K562 (cell line): ENCODE results near the gene SLC2A9. TPM values are rescaled to one million over a fixed set of nuclear protein-coding genes. Genes with fewer than 3 reads are reported as not detected.

Source experiments
- ATAC-seq: fragments of 200-7000 bp; cut with Tn5 transposase; 3 replicates; pipeline ENCODE4 v1.9.1; 2020; ENCODE audit warnings: moderate library complexity
- BruUV-seq: library from RNA; stranded (reverse); fragments of 400-500 nt; replicated peaks from 2 replicates; lab custom pipeline; 2021; lab: Mats Ljungman, UMichigan
- CTCF ChIA-PET: fragments of 300-600 bp; formaldehyde crosslinking; extraction: SDS; loops from one replicate; lab custom pipeline; 2021; ENCODE audit warnings: low intra/inter-chr PET ratio; lab: Yijun Ruan, JAX
- POLR2A ChIA-PET: fragments of 300-600, 350-650 bp; sonication (Branson Sonifier 250); formaldehyde crosslinking; extraction: SDS; loops from one replicate; lab custom pipeline; 2021; ENCODE audit warnings: antibody characterized with exemption, inconsistent platforms; lab: Yijun Ruan, JAX
- DNase-seq, 4 experiments: peaks; one replicate each; pipeline versions ENCODE4 v3.0.0 to v3.0.0-alpha.2; 2011 to 2018; ENCODE audit warnings: low spot score in 3 of 4, mixed read lengths in 3 of 4; ENCODE audit errors: extremely low read depth in 1 of 4
- FAIRE-seq: peaks from 2 replicates; lab custom pipeline; 2011; peaks lifted over from hg19 to GRCh38; lab: Jason Lieb, UNC
- H2AFZ ChIP-seq: 2 replicates; pipeline ENCODE4 v1.6.0; 2011; ENCODE audit warnings: low read depth, low read length, control low read depth, inconsistent platforms
- H3K27ac ChIP-seq: fragments of 200-600 bp; 3 replicates; pipeline ENCODE4 v1.8.0; 2011; ENCODE audit warnings: low read depth, mild to moderate bottlenecking, control low read depth, inconsistent platforms, low read length, moderate library complexity, mixed read lengths; ENCODE audit errors: extremely low read depth
- H3K27me3 ChIP-seq, 2 experiments: fragments of 300-600 bp in 1 of 2; 2 replicates in 1 of 2; 3 replicates in 1 of 2; pipeline versions ENCODE4 v1.6.0 to v1.8.0; 2011; ENCODE audit warnings: inconsistent platforms in 2 of 2, low read length in 2 of 2, mild to moderate bottlenecking in 1 of 2, mixed read lengths in 1 of 2, moderate library complexity in 1 of 2; ENCODE audit not compliant: control insufficient read depth in 2 of 2, insufficient read depth in 2 of 2
- H3K36me3 ChIP-seq: fragments of 300-600 bp; 3 replicates; pipeline ENCODE4 v1.8.0; 2011; ENCODE audit warnings: mild to moderate bottlenecking, low read length, inconsistent platforms; ENCODE audit not compliant: control insufficient read depth, insufficient read depth
- H3K4me1 ChIP-seq, 2 experiments: fragments of 200-600 bp in 1 of 2; replicated peaks in 1 of 2; 2 replicates in 1 of 2; 3 replicates in 1 of 2; pipeline versions ENCODE4 v1.5.1 to v1.8.0; 2011; ENCODE audit warnings: inconsistent platforms in 2 of 2, low read length in 2 of 2, mild to moderate bottlenecking in 1 of 2, mixed read lengths in 1 of 2, moderate library complexity in 1 of 2; ENCODE audit not compliant: control insufficient read depth in 2 of 2, insufficient read depth in 2 of 2
- H3K4me2 ChIP-seq: 2 replicates; pipeline ENCODE4 v1.6.1; 2011; ENCODE audit warnings: low read length, control low read depth, inconsistent platforms, mixed read lengths; ENCODE audit not compliant: insufficient read depth
- H3K4me3 ChIP-seq: fragments of 200-600 bp; sonication (generic), shearing (Covaris generic); 2 replicates; pipeline ENCODE4 v1.5.1; 2016; ENCODE audit warnings: control low read depth, inconsistent platforms
- H3K79me2 ChIP-seq: fragments of 200-600 bp; 3 replicates; pipeline ENCODE4 v1.8.0; 2011; ENCODE audit warnings: low read length, inconsistent platforms; ENCODE audit not compliant: control insufficient read depth, insufficient read depth
- H3K9ac ChIP-seq, 2 experiments: 2 replicates each; pipeline versions ENCODE4 v1.6.0 to v1.6.1; 2011; ENCODE audit warnings: low read depth in 2 of 2, low read length in 2 of 2, control low read depth in 1 of 2, inconsistent platforms in 1 of 2, mild to moderate bottlenecking in 1 of 2, mixed read lengths in 1 of 2; ENCODE audit not compliant: insufficient read depth in 1 of 2
- H3K9me1 ChIP-seq: one replicate; pipeline ENCODE4 v1.6.0; 2011; ENCODE audit warnings: inconsistent platforms, mild to moderate bottlenecking, low read length, moderate library complexity; ENCODE audit not compliant: control insufficient read depth, insufficient read depth
- H3K9me3 ChIP-seq: replicated peaks from 2 replicates; pipeline ENCODE4 v1.5.1; 2011; ENCODE audit warnings: low read depth, low read length, inconsistent platforms; ENCODE audit not compliant: control insufficient read depth, insufficient read depth
- H4K20me1 ChIP-seq: replicated peaks from 2 replicates; pipeline ENCODE4 v1.6.1; 2011; ENCODE audit warnings: low read length, inconsistent platforms, mixed read lengths; ENCODE audit not compliant: control insufficient read depth, insufficient read depth
- CHD1 ChIP-seq: fragments of 200-600 bp; sonication (generic); IDR thresholded peaks from one replicate; pipeline ENCODE4 v1.6.1; 2012; ENCODE audit warnings: mild to moderate bottlenecking, moderate library complexity, low read length, inconsistent platforms
- CREM ChIP-seq: IDR thresholded peaks from 2 replicates; pipeline ENCODE4 v1.6.1; 2014; ENCODE audit warnings: antibody characterized with exemption, low read depth
- FOXM1 ChIP-seq, 2 experiments: fragments of 450-650 bp in 1 of 2; sonication (generic) in 1 of 2; formaldehyde crosslinking in 1 of 2; IDR thresholded peaks; 2 replicates each; pipeline versions ENCODE4 v1.6.1 to v1.9.0; 2017 to 2022; ENCODE audit warnings: low read depth in 2 of 2, mild to moderate bottlenecking in 2 of 2, missing genetic modification reagents in 1 of 2, moderate library complexity in 1 of 2
- MCM2 ChIP-seq: fragments of 450-650 bp; IDR thresholded peaks from 2 replicates; pipeline ENCODE4 v1.6.1; 2017; ENCODE audit warnings: low read depth, mild to moderate bottlenecking
- ZBTB26 ChIP-seq: fragments of 450-650 bp; formaldehyde crosslinking; IDR thresholded peaks from 2 replicates; pipeline ENCODE4 v1.4.0; 2022; ENCODE audit warnings: missing genetic modification characterization
- ZNF551 ChIP-seq: fragments of 250-450 bp; sonication (Bioruptor Pico); IDR thresholded peaks from 2 replicates; pipeline ENCODE4 v1.5.0; 2021; ENCODE audit warnings: mild to moderate bottlenecking, moderate library complexity
- ZNF57 ChIP-seq: fragments of 450-650 bp; formaldehyde crosslinking; IDR thresholded peaks from 2 replicates; pipeline ENCODE4 v1.4.0; 2020; ENCODE audit warnings: mild to moderate bottlenecking, moderate library complexity
- ZNF785 ChIP-seq: fragments of 250-450 bp; sonication (Bioruptor Pico); IDR thresholded peaks from 2 replicates; pipeline ENCODE4 v1.4.0; 2020; ENCODE audit warnings: mild to moderate bottlenecking
- WGBS: fragments of 100-300 bp; shearing (Covaris generic); methylation state at CpG from one replicate; pipeline ENCODE4 v1.1.6; 2016; ENCODE audit warnings: low coverage, mixed read lengths; ENCODE audit not compliant: insufficient coverage; ENCODE audit errors: missing lambda C conversion rate; 5-methylcytosine and 5-hydroxymethylcytosine counted together
- in situ Hi-C: fragments of 300-500 bp; cut with MboI; formaldehyde crosslinking; loops from 4 replicates; pipeline ENCODE4 v1.15.0; 2018; ENCODE audit warnings: inconsistent platforms, mixed read lengths
- intact Hi-C: fragments of 100-400 bp; cut with micrococcal nuclease; formaldehyde crosslinking; loops from 2 replicates; pipeline ENCODE4 v1.14.2; 2022
- polyA plus RNA-seq, 8 experiments: library from polyadenylated mRNA; depleted of rRNA in 4 of 8; stranded (reverse) in 5 of 8; unstranded in 3 of 8; fragments of >200 nt; fragmentation: Nextera tagmentation in 2 of 8; fragmentation: Illumina TruSeq in 1 of 8; extraction: Ambion mirVana in 2 of 8; extraction: Trizol in 1 of 8; gene quantifications; 2 replicates each; pipeline versions ENCODE4 v1.2.1 to v1.2.3, GENCODE V29; 2011 to 2014; ENCODE audit warnings: inconsistent platforms in 1 of 8, missing spikeins in 1 of 8
- total RNA-seq, 7 experiments: library from RNA; depleted of rRNA in 6 of 7; stranded (reverse); fragments of >200 nt in 6 of 7; fragmentation: Illumina TruSeq in 2 of 7; extraction: Trizol in 2 of 7; gene quantifications; 2 replicates each; pipeline versions ENCODE4 v1.2.1 to v1.2.3, GENCODE V29; 2011 to 2021; ENCODE audit warnings: low replicate concordance in 1 of 7
- TF ChIP-seq, protein P1 (sequence below): fragments of 250-450 bp; sonication (Bioruptor Pico); IDR thresholded peaks from 2 replicates; pipeline ENCODE4 v1.8.0; 2021; ENCODE audit warnings: moderate library complexity, mild to moderate bottlenecking, inconsistent platforms
- TF ChIP-seq, protein P2 (sequence below): fragments of 250-450 bp; sonication (Bioruptor Pico); IDR thresholded peaks from 2 replicates; pipeline ENCODE4 v1.5.0; 2021; ENCODE audit warnings: mild to moderate bottlenecking, borderline replicate concordance

Gene SLC2A9
- total and polyA plus RNA-seq, 9 of the 15 experiments (the other 6 are each of a cell fraction or from before 2014, with no cell fraction given), result 0.15 to 1.9 (median 0.76) TPM

DNA sequence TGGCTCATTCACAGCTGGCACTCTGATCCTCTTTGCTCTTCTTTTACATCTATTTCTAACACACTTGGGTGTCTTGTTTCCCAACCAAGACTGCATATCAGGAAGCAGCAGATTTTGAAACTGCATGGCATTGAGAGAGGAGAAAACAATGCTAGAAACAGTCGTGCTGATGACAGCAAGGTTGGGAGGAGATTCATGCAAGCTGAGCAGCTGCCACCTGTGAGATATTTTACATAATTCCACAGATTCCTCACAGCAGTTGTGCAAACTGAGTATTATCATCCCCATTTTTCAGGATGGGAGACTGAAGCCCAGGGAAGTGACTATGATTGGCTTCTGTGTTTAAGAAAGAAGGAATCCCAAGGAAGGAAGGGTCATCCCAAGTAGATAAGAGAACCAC, 105.0 kb downstream of the SLC2A9 start:
- CTCF ChIA-PET, result no interaction called here
- no peaks in the 10 kb centered on the region for H3K9me1 ChIP-seq
- no peak overlapping the region for H3K9ac ChIP-seq
- intact Hi-C loops, result no loop called here
- BruUV-seq, result no TSS peak
- no peak overlapping the region for H2AFZ ChIP-seq
- H3K27ac ChIP-seq, result no peak overlapping the region
- no peak for FAIRE-seq
- TF ChIP-seq ZNF551 (CRISPR knock-in tag) (no peak), CREM (no peak), FOXM1 (IDR thresholded peaks at IDR 0.05; ENCODE audit: low read depth) (no peak), FOXM1 (CRISPR knock-in tag; IDR thresholded peaks at IDR 0.05; ENCODE audit: low read depth) (no peak), ZBTB26 (CRISPR knock-in tag) (no peak), ZNF785 (CRISPR knock-in tag) (no peak), MCM2 (no peak), ZNF57 (no peak), CHD1 (no peak)
- TF ChIP-seq, protein P1, sequence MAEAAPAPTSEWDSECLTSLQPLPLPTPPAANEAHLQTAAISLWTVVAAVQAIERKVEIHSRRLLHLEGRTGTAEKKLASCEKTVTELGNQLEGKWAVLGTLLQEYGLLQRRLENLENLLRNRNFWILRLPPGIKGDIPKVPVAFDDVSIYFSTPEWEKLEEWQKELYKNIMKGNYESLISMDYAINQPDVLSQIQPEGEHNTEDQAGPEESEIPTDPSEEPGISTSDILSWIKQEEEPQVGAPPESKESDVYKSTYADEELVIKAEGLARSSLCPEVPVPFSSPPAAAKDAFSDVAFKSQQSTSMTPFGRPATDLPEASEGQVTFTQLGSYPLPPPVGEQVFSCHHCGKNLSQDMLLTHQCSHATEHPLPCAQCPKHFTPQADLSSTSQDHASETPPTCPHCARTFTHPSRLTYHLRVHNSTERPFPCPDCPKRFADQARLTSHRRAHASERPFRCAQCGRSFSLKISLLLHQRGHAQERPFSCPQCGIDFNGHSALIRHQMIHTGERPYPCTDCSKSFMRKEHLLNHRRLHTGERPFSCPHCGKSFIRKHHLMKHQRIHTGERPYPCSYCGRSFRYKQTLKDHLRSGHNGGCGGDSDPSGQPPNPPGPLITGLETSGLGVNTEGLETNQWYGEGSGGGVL (CRISPR knock-in tag), result no peak
- TF ChIP-seq, protein P2, sequence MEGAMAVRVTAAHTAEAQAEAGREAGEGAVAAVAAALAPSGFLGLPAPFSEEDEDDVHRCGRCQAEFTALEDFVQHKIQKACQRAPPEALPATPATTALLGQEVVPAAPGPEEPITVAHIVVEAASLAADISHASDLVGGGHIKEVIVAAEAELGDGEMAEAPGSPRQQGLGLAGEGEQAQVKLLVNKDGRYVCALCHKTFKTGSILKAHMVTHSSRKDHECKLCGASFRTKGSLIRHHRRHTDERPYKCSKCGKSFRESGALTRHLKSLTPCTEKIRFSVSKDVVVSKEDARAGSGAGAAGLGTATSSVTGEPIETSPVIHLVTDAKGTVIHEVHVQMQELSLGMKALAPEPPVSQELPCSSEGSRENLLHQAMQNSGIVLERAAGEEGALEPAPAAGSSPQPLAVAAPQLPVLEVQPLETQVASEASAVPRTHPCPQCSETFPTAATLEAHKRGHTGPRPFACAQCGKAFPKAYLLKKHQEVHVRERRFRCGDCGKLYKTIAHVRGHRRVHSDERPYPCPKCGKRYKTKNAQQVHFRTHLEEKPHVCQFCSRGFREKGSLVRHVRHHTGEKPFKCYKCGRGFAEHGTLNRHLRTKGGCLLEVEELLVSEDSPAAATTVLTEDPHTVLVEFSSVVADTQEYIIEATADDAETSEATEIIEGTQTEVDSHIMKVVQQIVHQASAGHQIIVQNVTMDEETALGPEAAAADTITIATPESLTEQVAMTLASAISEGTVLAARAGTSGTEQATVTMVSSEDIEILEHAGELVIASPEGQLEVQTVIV, result no peak
- TF ChIP-seq, all 486 proteins: peak for 0
- ATAC-seq (no peak), DNase-seq (no peak)
- in situ Hi-C loops, result no loop called here
- no peak overlapping the region for H3K4me3 ChIP-seq
- WGBS, result 0% methylated on average over 1 of the region's 1 CpG
- POLR2A ChIA-PET, result no interaction called here
- no peaks in the 10 kb centered on the region for H3K9me3 ChIP-seq
- peaks cover 0 to 19% of the 10 kb centered on the region in 2 experiments; a peak in 2 of 5 replicates for H3K27me3 ChIP-seq
- H3K4me1 ChIP-seq, result no peaks in the 10 kb centered on the region
- H3K36me3 ChIP-seq, result no peaks in the 10 kb centered on the region
- H4K20me1 ChIP-seq, result no peaks in the 10 kb centered on the region
- no peak overlapping the region for H3K4me2 ChIP-seq
- H3K79me2 ChIP-seq, result no peaks in the 10 kb centered on the region
